ENCODE data around the gene UGP2.
"Not testable (repeated sequence)": the region's sequence is repeated elsewhere in the genome, so short reads cannot be mapped to it uniquely, and the experiment has no call there.

The UGP2 gene

DNA sequence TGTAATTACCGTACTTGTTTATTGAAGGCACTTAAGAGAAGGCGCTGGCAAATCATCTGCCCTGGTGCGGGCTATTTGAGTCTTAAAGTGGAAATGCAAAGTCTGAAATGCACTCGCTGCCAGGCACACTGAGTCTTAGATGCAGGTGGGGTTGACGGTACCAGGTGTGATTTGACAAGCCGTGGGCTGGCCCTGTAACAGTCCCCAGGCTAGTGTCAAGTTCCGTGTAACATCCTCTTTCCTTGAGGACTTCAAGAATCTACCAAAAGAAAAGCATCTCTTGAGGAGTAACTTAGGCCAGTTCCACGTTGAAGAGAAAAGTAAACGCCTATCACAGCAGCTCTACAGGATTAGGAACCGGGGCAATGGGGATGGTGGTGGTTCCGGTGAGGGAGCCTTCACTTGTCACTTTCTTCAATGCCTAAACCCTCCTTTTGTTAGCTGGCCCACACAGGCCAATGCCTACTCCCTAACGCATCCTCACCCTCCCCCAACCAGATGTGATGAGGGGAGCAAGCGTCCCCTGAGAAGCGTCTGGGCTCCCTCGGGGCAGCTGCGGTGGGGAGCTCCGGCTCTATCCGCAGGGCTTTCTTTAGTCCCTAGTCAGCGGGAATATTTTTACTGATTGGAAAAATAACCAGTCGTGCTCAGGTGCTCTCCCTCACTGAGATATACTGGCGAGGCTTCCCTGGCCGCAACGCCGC, 1.5 kb upstream of the UGP2 start:
- DNase-seq (ENCODE audit: low spot score): no peak

DNA sequence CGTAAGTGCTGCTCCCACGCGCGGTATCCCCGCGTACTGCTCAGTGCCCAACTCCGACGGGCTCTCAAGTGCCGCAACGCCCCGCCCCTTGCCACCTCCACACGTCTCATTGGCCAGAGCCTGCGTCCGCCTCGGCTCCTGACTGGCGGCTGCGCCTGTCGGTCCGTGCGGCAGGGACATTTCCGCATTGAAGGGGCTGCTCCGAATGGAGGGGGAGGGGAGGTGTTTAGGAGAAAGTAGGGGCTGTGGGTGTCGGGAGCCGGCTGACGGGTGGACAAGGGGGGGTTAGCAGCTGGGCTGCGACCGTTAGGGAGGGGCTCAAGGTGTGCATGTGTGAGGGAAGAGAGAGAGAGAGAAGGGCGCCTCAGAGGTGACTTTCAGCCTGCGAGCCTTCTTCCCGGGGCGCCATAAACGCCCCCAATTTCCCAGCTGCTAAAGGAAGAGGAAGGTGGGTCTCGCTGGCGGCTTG, 877 bp upstream of the UGP2 start:
- peak; percentile 99 for DNase-seq (ENCODE audit: low spot score)

GRCh38 chr2:63842149-63843061, 709 bp downstream of the UGP2 start:
- peak; percentile 65 for DNase-seq (ENCODE audit: low spot score)

- no peak for DNase-seq (ENCODE audit: low spot score)
Observed at GRCh38 chr2:63843093-63843492, 1.4 kb downstream of the UGP2 start.

DNA sequence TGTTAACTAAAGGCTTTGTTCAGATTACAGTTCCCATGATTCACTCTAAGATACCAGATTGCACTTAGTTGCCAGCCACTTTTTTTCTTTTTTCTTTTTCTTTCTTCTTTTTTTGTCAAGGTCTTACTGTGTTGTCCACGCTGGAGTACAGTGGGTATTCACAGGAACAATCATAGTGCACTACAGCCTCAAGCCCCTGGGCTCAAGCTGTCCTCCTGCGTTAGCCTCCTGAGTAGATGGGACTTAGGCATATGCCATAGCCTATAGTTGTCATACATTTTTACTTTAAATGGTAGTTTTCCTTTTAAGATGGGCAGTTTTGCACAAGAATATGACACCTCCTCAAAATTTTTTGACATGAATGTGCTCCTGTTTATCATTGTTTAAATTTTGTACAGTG, 2.1 kb downstream of the UGP2 start:
- no peak for DNase-seq (ENCODE audit: low spot score)

DNA sequence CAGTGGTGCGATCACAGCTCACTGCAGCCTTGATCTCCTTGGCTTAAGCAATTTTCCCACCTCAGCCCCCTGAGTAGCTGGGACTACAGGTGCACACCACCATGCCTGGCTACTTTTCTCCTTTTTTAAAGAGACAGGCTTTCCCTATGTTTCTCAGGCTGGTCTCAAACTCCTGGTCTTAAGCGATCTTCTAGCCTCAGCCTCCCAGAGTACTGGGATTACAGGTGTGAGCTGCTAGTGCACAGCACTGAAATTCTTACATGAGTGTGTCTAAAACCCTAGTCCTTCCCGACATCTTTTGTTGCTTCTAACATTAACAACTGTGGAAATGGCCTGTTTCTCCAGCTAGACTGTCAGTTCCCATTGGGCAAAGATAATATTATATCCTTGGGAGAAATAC, 2.9 kb downstream of the UGP2 start:
- DNase-seq (ENCODE audit: low spot score): no peak

DNA sequence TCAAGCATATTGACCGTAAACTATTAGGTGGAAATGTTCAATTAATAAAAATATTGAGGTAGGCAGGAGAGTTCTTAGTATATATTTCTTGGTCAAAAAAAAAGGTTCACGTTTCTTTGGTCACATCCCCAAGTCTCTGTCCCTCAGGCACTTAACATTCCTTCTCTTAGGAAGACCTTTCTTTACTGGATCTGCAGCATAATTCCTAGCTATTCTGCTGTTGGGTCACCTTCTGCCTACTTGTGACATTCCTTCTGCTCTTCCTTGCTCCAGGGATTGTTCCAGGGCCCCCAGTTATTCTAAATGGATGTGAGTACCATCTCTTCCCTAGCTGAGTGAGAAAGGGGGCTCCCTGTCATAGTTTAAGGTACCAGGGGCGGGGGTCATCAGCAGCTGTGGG, 4.2 kb downstream of the UGP2 start:
- no peak for DNase-seq (ENCODE audit: low spot score)

DNA sequence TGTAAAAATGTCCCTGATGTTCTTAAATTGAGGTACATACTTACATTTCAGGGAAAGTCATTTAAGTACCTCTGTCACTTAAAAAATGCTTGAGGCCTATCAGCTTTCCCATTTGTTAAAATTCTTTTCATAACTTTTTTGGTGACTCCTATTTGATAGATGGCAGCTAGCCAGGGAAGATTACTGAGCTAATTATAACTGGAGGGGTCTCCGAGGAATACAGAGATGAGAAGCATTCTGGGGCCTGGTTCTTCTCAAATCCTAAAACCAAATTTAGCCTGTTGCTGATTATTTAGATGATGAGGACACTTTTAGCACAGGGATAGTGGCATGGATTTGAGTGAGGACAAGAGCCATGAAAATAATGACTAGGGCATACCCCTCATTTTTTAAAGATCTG, 4.8 kb downstream of the UGP2 start:
- no peak for DNase-seq (ENCODE audit: low spot score)

- not testable (repeated sequence) for DNase-seq (ENCODE audit: low spot score)
Observed at GRCh38 chr2:63847571-63847970, 5.9 kb downstream of the UGP2 start.

DNA sequence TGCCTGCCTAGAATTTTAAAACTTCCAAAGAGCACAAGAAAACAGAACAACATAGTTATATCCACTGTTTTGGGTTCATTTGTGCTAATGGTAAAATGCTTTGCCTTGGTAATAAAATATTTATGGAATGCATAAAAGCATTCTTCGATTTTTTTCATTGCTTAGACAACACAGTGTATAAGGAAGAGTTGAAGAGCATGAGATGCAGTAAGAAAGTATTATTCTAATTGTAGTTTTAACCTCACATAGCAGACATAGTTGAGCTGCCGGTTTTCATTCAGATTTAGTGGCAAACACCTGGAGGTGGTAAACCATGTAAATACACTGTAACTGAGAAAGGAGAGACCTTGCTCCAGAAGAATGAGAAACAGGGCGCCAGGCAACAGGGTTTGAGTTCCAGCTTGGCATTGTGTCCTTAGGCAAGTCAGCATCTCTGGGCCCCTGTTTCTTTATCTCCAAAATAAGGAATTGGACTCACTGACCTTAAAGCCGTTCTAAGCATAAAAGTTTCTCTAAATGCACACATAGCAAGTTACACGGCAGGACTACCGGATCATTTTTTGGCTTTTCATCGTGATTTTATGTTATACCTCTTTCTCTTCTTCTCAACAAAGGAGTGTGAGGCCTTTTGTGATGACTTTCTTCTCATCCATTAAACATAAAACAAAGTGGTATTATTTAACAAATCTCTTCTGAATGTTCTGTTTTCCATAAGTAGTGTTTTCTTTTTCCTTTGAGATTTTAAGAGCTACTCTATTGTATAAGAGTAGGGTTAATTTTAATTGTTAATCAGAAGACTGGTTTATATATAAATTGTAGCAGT, 7.9 kb downstream of the UGP2 start:
- peak; percentile 20 for DNase-seq (ENCODE audit: low spot score)

GRCh38 chr2:63850204-63850571, 8.5 kb downstream of the UGP2 start:
- DNase-seq (ENCODE audit: low spot score): no peak

- DNase-seq (ENCODE audit: low spot score): no peak
Observed at GRCh38 chr2:63850649-63851048, 9.0 kb downstream of the UGP2 start.

GRCh38 chr2:63851691-63852311, 10.1 kb downstream of the UGP2 start:
- no peak for DNase-seq (ENCODE audit: low spot score)

DNA sequence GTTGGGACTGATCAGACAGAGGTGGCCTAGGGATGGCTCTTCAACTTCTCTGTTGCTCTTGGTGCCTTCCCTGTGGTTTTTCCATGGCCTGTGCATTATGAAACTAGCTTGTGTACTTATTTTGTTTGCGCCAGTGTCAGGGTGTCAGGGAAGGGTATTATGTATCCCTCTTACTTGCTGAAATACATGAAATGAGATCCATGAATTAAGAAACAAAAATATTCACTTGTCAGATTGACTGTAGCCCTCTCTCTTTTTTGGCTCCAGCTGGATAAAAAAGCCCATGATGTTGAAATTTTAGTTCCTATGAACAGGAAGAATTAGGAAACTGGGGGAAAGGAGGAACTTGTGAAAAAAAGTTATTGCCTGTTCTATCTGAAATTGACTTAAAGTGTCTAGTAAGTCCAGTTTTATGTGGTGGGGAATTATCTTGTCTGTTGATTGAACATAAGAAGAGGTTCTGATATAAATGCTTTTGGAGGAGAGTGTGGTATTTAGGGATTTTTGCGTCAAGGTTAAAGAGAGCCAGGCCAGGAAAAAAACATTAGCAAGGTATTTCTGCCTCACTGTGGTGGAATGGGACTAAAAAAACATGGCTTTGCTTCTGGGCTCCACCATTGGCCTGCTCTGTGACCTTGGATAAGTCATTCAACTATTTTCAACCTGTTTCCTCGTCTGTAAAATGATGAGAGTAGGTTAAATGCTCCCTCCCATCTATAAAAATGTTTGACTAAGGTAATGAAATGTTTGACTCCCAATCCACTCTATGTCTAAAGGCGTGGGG, 12.0 kb downstream of the UGP2 start:
- no peak for DNase-seq (ENCODE audit: low spot score)

DNA sequence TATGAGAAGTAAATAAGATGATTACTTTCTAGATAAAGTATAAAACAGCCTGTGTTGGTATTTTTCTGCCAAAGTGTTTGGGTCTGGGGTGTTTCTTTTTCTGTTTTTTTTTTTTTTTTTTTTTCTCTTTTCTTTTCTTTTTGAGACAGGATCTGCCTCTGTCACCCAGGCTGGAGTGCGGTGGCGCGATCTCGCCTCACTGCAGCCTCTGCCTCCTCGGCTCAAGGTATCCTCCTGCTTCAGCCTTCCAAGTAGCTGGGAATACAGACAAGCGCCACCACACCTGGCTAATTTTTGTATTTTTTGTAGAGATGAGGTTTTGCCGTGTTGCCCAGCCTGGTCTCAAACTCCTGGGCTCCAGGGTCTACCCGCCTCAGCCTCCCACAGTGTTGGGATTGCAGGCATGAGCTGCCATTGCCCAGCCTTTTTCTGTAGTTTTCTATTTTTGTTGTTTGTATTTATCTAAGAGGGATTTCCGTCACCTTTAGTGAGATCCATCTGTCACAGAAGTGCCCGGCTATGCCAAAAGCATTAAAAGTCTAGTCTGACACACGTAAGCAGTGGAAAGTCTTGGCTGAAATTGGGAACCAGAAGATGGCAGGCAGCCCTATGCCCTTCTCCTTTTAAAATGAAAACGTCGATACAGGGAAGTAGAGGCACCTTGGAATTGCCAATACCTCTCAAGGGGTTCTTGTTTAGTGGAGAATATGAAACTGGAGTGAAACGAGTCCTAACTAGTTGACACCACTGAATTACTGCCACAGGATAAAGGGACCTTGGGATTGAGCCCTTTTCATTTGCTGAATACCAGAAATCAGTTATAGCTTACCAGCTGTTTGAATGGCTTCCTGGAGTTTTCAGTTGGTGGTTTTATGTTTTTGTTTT, 14.0 kb downstream of the UGP2 start:
- DNase-seq (ENCODE audit: low spot score): no peak

DNA sequence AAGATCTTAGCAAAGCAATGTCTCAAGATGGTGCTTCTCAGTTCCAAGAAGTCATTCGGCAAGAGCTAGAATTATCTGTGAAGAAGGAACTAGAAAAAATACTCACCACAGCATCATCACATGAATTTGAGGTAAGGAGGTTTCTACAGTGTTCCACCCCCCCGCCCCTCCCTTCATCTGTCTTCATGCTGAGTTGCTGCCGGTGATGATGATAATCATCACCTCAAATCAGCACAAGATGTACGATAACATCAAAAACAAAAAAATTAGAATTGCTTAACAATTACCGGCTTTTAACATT, 14.6 kb downstream of the UGP2 start:
- no peak for DNase-seq (ENCODE audit: low spot score)

DNA sequence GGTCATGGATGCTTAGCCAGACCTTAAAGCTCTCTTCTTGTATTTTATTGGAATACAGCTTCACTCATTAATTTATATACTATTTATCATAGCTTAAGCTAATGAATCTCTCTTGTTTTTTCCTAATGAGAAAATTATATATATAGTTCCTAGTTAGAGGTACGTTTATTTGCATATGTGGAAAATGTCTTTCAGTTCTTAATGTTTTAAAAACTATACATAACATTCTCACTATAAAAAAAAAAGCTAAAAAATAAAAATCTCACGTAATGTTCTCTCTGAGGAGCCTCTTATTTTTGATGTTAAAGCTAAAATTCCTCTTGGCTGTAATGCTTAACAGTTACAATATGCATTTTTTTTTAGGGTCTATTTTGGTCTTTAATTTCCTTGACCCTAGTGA, 16.6 kb downstream of the UGP2 start:
- DNase-seq (ENCODE audit: low spot score): no peak

DNA sequence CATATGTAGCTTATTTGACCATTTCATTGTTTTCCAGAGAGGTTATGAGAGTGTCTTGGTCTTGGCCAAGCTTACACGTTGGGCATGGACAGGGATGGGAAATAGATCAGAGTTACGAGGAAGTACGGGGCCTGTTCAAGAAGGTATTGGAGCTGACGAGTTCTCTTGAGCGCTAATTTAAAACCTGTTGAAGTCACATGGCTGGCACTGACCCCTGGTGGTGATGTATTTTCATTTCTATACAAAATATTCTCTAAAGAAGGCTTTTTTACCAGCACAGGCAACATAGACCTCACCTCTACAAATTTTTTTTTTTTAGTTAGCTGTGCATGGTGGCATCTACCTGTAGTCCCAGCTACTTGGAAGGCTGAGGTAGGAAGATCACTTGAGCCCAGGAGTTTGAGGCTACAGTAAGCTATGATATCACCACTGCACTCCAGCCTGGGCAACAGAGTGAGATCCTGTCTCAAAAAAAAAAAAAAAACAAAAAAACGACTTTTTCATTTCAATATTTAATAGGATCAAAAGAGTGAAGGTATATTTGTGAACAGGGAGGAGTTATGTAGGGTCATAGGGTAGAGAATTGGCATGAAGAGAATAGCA, 19.6 kb downstream of the UGP2 start:
- DNase-seq (ENCODE audit: low spot score): peak; percentile 26

DNA sequence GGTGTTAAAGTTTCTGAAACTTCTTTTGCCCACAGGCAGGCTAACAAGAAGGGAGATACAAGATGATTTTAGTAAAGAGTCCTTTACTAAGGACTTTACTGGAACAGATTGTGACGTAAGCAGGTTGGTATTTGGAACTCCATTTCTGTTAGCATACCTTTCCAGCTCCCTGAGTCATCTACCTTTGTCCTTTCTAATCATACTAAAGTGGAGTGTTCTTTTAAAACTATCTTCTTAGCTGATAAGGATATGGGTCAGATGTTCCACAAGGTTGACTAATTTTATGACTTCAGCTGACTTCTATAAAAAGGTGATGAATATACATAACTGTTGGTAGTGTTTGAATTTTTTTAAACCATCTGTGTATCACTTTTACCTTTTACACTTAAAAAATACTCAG, 21.1 kb downstream of the UGP2 start:
- no peak for DNase-seq (ENCODE audit: low spot score)

DNA sequence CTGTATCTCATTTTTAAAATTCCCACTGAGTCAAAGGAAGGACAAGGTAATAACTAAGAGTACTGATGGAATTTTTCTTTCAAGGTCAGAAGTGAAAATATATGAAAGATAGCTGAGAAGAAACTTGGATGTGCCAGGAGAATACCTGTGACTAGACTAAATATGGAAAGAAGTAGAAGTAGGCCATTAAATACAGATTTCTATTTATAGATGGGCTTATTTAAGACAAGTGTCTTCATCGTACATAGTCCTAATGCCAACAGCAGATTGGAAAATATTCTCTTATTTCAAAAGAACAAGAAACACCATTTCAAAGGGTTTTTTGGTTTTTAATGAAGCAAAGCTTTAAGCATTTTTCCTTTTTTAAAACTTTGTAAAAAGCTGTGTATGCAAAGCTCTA, 22.0 kb downstream of the UGP2 start:
- DNase-seq (ENCODE audit: low spot score): no peak

All from putamen (tissue), 1 donor.